HepG2 (cell line): Measurements from ENCODE around the gene HRNR. TPM values are rescaled to one million over a fixed set of nuclear protein-coding genes. Genes with fewer than 3 reads are reported as not detected.

Experiments used
- ATAC-seq: fragments of 200-7000 bp; cut with Tn5 transposase; 3 replicates; pipeline ENCODE4 v1.9.1; 2020; ENCODE audit warnings: mild to moderate bottlenecking, moderate library complexity
- BruUV-seq: library from RNA; stranded (reverse); fragments of 400-500 nt; replicated peaks from 2 replicates; lab custom pipeline; 2021; lab: Mats Ljungman, UMichigan
- CTCF ChIA-PET: fragments of 300-600 bp; formaldehyde crosslinking; extraction: SDS; loops from one replicate; lab custom pipeline; 2021; ENCODE audit warnings: low total read pairs, inconsistent platforms, low intra/inter-chr PET ratio; lab: Yijun Ruan, JAX
- POLR2A ChIA-PET: fragments of 350-600 bp; sonication (Branson Sonifier 250); formaldehyde crosslinking; loops from one replicate; lab custom pipeline; 2020; ENCODE audit warnings: antibody characterized with exemption, inconsistent platforms; lab: Yijun Ruan, JAX
- DNase-seq: peaks from one replicate; pipeline ENCODE4 v3.0.0-alpha.2; 2015; ENCODE audit warnings: low spot score
- FAIRE-seq: peaks from 3 replicates; lab custom pipeline; 2011; peaks lifted over from hg19 to GRCh38; lab: Jason Lieb, UNC
- H2AFZ ChIP-seq: one replicate; pipeline ENCODE4 v1.6.1; 2011; ENCODE audit warnings: low read length, inconsistent platforms
- H3K27ac ChIP-seq: fragments of 300-600 bp; 3 replicates; pipeline ENCODE4 v1.8.0; 2011; ENCODE audit warnings: mixed run types, mild to moderate bottlenecking, mixed read lengths, low read length, inconsistent platforms; ENCODE audit not compliant: insufficient read depth; ENCODE audit errors: extremely low read length
- H3K27me3 ChIP-seq, 2 experiments: fragments of 200-600 bp in 1 of 2; 2 replicates in 1 of 2; 3 replicates in 1 of 2; pipeline versions ENCODE4 v1.6.0 to v1.8.0; 2011; ENCODE audit warnings: low read length in 2 of 2, mild to moderate bottlenecking in 2 of 2, moderate library complexity in 2 of 2, inconsistent platforms in 1 of 2; ENCODE audit not compliant: insufficient read depth in 2 of 2, control insufficient read depth in 1 of 2
- H3K36me3 ChIP-seq, 2 experiments: fragments of 200-600 bp in 1 of 2; replicated peaks in 1 of 2; 2 replicates in 1 of 2; 3 replicates in 1 of 2; pipeline versions ENCODE4 v1.5.1 to v1.8.0; 2011; ENCODE audit warnings: low read length in 2 of 2, inconsistent platforms in 1 of 2; ENCODE audit not compliant: insufficient read depth in 2 of 2, control insufficient read depth in 1 of 2
- H3K4me1 ChIP-seq: 2 replicates; pipeline ENCODE4 v1.5.1; 2012; ENCODE audit warnings: low read length, inconsistent platforms; ENCODE audit not compliant: insufficient read depth
- H3K4me2 ChIP-seq: 2 replicates; pipeline ENCODE4 v1.6.0; 2011; ENCODE audit warnings: low read depth, low read length, inconsistent platforms
- H3K4me3 ChIP-seq, 3 experiments: fragments of 200-600 bp in 1 of 3; sonication (generic), shearing (Covaris generic) in 1 of 3; replicated peaks in 1 of 3; 2 replicates each; pipeline ENCODE4 v1.5.1; 2011 to 2016; ENCODE audit warnings: low read length in 3 of 3, inconsistent platforms in 2 of 3, low read depth in 2 of 3, mild to moderate bottlenecking in 2 of 3, control low read depth in 1 of 3, mixed read lengths in 1 of 3; ENCODE audit not compliant: insufficient read depth in 1 of 3
- H3K79me2 ChIP-seq: one replicate; pipeline ENCODE4 v1.6.1; 2011; ENCODE audit warnings: low read length, inconsistent platforms; ENCODE audit not compliant: insufficient read depth
- H3K9ac ChIP-seq: 2 replicates; pipeline ENCODE4 v1.6.0; 2011; ENCODE audit warnings: mild to moderate bottlenecking, low read depth, low read length, inconsistent platforms; ENCODE audit not compliant: insufficient read depth
- H3K9me3 ChIP-seq: 2 replicates; pipeline ENCODE4 v1.5.1; 2012; ENCODE audit warnings: mild to moderate bottlenecking, low read length
- H4K20me1 ChIP-seq: 2 replicates; pipeline ENCODE4 v1.6.0; 2011; ENCODE audit warnings: inconsistent platforms, mild to moderate bottlenecking, low read length, moderate library complexity; ENCODE audit not compliant: insufficient read depth
- ADNP ChIP-seq: sonication (generic); formaldehyde crosslinking; IDR thresholded peaks from 2 replicates; pipeline ENCODE4 v1.4.0; 2020; ENCODE audit warnings: missing genetic modification reagents
- CC2D1A ChIP-seq: sonication (generic); formaldehyde crosslinking; IDR thresholded peaks from 2 replicates; pipeline ENCODE4 v1.8.1; 2023; ENCODE audit warnings: mild to moderate bottlenecking, missing genetic modification reagents
- MZF1 ChIP-seq: sonication (generic); formaldehyde crosslinking; IDR thresholded peaks from 2 replicates; pipeline ENCODE4 v1.8.1; 2023; ENCODE audit warnings: mild to moderate bottlenecking, missing genetic modification reagents, borderline replicate concordance
- NPAS2 ChIP-seq: sonication (generic); formaldehyde crosslinking; IDR thresholded peaks from 2 replicates; pipeline ENCODE4 v1.8.0; 2022; ENCODE audit warnings: mild to moderate bottlenecking, missing genetic modification reagents, borderline replicate concordance
- PAX8 ChIP-seq: sonication (generic); formaldehyde crosslinking; IDR thresholded peaks from 2 replicates; pipeline ENCODE4 v1.8.0; 2022; ENCODE audit warnings: mild to moderate bottlenecking, missing genetic modification reagents, borderline replicate concordance
- ZNF138 ChIP-seq: sonication (generic); formaldehyde crosslinking; IDR thresholded peaks from 2 replicates; pipeline ENCODE4 v1.5.0; 2020; ENCODE audit warnings: mild to moderate bottlenecking, low read depth, missing genetic modification reagents
- ZNF33B ChIP-seq: sonication (generic); formaldehyde crosslinking; IDR thresholded peaks from 2 replicates; pipeline ENCODE4 v1.5.1; 2020; ENCODE audit warnings: mild to moderate bottlenecking, missing genetic modification reagents
- WGBS: methylation state at CpG from one replicate; pipeline ENCODE4 v1.1.6; 2017; ENCODE audit warnings: low lambda C conversion rate; 5-methylcytosine and 5-hydroxymethylcytosine counted together
- in situ Hi-C: cut with HindIII; loops from 2 replicates; pipeline ENCODE4 v1.10.0; 2017; ENCODE audit warnings: low pct_unique_long_range_greater_than_20kb; ENCODE audit not compliant: extremely low pct_ligation_motif_present
- intact Hi-C: fragments of 100-400 bp; cut with micrococcal nuclease; formaldehyde crosslinking; loops from one replicate; pipeline ENCODE4 v1.10.0; 2022; ENCODE audit not compliant: unreplicated experiment
- polyA plus RNA-seq, 8 experiments: library from polyadenylated mRNA; depleted of rRNA in 3 of 8; stranded (reverse) in 7 of 8; unstranded in 1 of 8; fragments of >200 nt; fragmentation: Illumina TruSeq in 4 of 8; extraction: Trizol in 4 of 8; gene quantifications; 2 replicates each; pipeline versions ENCODE4 v1.2.1 to v1.2.3, GENCODE V29; 2011 to 2016; ENCODE audit warnings: low read depth in 4 of 8, missing spikeins in 1 of 8, mixed read lengths in 1 of 8; ENCODE audit not compliant: insufficient read depth in 1 of 8
- total RNA-seq, 5 experiments: library from RNA; depleted of rRNA; stranded (reverse); fragments of >200 nt; fragmentation: Illumina TruSeq; extraction: Trizol; gene quantifications; 2 replicates each; pipeline ENCODE4 v1.2.3, GENCODE V29; 2016; ENCODE audit warnings: low read depth in 1 of 5
- TF ChIP-seq, protein P1 (sequence below): sonication (generic); formaldehyde crosslinking; IDR thresholded peaks from 2 replicates; pipeline ENCODE4 v1.4.0; 2020; ENCODE audit warnings: low read depth, mild to moderate bottlenecking, missing genetic modification reagents
- TF ChIP-seq, protein P2 (sequence below): sonication (generic); formaldehyde crosslinking; IDR thresholded peaks from 2 replicates; pipeline ENCODE4 v1.4.0; 2020; ENCODE audit warnings: mild to moderate bottlenecking, missing genetic modification reagents, borderline replicate concordance
- TF ChIP-seq, protein P3 (sequence below): sonication (generic); formaldehyde crosslinking; IDR thresholded peaks from 2 replicates; pipeline ENCODE4 v1.5.1; 2020; ENCODE audit warnings: missing genetic modification reagents, mild to moderate bottlenecking, borderline replicate concordance
- TF ChIP-seq, protein P4 (sequence below): fragments of 450-650 bp; IDR thresholded peaks from 2 replicates; pipeline ENCODE4 v1.6.1; 2017; ENCODE audit warnings: mild to moderate bottlenecking

The HRNR gene
- total and polyA plus RNA-seq, 2 of the 13 experiments (the other 11 are each of a cell fraction or from before 2014, with no cell fraction given) = not detected

DNA sequence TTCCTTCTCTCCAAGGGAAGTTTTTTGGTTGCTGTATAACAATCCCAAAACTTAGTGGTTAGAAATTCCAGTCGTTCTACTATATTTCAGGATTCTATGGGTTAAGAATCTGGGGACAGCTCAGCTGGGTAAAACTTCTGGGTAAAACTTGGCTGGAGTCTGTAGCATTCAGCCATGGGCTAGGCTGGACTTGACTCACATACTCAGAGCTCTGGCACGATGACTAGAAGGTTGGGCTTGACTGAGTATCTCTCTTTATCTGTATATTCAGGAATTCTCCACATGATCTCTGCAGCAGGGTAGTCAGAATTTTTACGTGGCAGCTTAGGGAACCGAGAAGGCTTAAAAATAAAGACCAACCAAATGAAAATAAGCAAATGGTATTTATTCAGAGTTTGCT, 28.2 kb upstream of the HRNR start:
- Histone ChIP-seq H3K4me2 (no peak overlapping the region), H4K20me1 (no peaks in the 10 kb centered on the region), H3K79me2 (no peaks in the 10 kb centered on the region), H3K9ac (no peak overlapping the region), H2AFZ (no peak overlapping the region), H3K27ac (no peak overlapping the region), H3K9me3 (no peaks in the 10 kb centered on the region), H3K4me1 (no peaks in the 10 kb centered on the region), H3K4me3 (no peak overlapping the region), H3K27me3 (no peaks in the 10 kb centered on the region), H3K36me3 (no peaks in the 10 kb centered on the region)
- in situ Hi-C loops (no loop called here), intact Hi-C loops (no loop called here)
- BruUV-seq = no TSS peak
- ChIA-PET CTCF (no interaction called here), POLR2A (no interaction called here)
- ATAC-seq (no peak), DNase-seq (no peak), FAIRE-seq (no peak)
- 8% methylated on average over 4 of the region's 4 CpGs for WGBS
- no peak for TF ChIP-seq MZF1 (CRISPR knock-in tag)
- no peak for TF ChIP-seq ADNP
- TF ChIP-seq, protein P1, sequence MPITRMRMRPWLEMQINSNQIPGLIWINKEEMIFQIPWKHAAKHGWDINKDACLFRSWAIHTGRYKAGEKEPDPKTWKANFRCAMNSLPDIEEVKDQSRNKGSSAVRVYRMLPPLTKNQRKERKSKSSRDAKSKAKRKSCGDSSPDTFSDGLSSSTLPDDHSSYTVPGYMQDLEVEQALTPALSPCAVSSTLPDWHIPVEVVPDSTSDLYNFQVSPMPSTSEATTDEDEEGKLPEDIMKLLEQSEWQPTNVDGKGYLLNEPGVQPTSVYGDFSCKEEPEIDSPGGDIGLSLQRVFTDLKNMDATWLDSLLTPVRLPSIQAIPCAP (CRISPR knock-in tag) = no peak
- TF ChIP-seq, protein P2, sequence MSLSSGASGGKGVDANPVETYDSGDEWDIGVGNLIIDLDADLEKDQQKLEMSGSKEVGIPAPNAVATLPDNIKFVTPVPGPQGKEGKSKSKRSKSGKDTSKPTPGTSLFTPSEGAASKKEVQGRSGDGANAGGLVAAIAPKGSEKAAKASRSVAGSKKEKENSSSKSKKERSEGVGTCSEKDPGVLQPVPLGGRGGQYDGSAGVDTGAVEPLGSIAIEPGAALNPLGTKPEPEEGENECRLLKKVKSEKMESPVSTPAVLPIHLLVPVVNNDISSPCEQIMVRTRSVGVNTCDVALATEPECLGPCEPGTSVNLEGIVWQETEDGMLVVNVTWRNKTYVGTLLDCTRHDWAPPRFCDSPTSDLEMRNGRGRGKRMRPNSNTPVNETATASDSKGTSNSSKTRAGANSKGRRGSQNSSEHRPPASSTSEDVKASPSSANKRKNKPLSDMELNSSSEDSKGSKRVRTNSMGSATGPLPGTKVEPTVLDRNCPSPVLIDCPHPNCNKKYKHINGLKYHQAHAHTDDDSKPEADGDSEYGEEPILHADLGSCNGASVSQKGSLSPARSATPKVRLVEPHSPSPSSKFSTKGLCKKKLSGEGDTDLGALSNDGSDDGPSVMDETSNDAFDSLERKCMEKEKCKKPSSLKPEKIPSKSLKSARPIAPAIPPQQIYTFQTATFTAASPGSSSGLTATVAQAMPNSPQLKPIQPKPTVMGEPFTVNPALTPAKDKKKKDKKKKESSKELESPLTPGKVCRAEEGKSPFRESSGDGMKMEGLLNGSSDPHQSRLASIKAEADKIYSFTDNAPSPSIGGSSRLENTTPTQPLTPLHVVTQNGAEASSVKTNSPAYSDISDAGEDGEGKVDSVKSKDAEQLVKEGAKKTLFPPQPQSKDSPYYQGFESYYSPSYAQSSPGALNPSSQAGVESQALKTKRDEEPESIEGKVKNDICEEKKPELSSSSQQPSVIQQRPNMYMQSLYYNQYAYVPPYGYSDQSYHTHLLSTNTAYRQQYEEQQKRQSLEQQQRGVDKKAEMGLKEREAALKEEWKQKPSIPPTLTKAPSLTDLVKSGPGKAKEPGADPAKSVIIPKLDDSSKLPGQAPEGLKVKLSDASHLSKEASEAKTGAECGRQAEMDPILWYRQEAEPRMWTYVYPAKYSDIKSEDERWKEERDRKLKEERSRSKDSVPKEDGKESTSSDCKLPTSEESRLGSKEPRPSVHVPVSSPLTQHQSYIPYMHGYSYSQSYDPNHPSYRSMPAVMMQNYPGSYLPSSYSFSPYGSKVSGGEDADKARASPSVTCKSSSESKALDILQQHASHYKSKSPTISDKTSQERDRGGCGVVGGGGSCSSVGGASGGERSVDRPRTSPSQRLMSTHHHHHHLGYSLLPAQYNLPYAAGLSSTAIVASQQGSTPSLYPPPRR = no peak
- TF ChIP-seq ZNF138 (CRISPR knock-in tag) = no peak
- TF ChIP-seq CC2D1A (CRISPR knock-in tag) = no peak
- TF ChIP-seq ZNF33B (CRISPR knock-in tag) = no peak
- TF ChIP-seq, protein P3, sequence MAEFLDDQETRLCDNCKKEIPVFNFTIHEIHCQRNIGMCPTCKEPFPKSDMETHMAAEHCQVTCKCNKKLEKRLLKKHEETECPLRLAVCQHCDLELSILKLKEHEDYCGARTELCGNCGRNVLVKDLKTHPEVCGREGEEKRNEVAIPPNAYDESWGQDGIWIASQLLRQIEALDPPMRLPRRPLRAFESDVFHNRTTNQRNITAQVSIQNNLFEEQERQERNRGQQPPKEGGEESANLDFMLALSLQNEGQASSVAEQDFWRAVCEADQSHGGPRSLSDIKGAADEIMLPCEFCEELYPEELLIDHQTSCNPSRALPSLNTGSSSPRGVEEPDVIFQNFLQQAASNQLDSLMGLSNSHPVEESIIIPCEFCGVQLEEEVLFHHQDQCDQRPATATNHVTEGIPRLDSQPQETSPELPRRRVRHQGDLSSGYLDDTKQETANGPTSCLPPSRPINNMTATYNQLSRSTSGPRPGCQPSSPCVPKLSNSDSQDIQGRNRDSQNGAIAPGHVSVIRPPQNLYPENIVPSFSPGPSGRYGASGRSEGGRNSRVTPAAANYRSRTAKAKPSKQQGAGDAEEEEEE (CRISPR knock-in tag) = no peak
- TF ChIP-seq PAX8 (CRISPR knock-in tag) = no peak
- TF ChIP-seq, protein P4, sequence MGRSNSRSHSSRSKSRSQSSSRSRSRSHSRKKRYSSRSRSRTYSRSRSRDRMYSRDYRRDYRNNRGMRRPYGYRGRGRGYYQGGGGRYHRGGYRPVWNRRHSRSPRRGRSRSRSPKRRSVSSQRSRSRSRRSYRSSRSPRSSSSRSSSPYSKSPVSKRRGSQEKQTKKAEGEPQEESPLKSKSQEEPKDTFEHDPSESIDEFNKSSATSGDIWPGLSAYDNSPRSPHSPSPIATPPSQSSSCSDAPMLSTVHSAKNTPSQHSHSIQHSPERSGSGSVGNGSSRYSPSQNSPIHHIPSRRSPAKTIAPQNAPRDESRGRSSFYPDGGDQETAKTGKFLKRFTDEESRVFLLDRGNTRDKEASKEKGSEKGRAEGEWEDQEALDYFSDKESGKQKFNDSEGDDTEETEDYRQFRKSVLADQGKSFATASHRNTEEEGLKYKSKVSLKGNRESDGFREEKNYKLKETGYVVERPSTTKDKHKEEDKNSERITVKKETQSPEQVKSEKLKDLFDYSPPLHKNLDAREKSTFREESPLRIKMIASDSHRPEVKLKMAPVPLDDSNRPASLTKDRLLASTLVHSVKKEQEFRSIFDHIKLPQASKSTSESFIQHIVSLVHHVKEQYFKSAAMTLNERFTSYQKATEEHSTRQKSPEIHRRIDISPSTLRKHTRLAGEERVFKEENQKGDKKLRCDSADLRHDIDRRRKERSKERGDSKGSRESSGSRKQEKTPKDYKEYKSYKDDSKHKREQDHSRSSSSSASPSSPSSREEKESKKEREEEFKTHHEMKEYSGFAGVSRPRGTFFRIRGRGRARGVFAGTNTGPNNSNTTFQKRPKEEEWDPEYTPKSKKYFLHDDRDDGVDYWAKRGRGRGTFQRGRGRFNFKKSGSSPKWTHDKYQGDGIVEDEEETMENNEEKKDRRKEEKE = no peak
- no peak for TF ChIP-seq NPAS2 (CRISPR knock-in tag)
